B cell (primary cell): ENCODE data around the gene ETV3L. TPM values are rescaled to one million over a fixed set of nuclear protein-coding genes. Genes with fewer than 3 reads are reported as not detected.

Experiments used
- ATAC-seq: fragments of 200-7000 bp; cut with Tn5 transposase; one replicate; pipeline ENCODE4 v1.10.0; 2021; ENCODE audit warnings: low read depth, mild to moderate bottlenecking, moderate number of reproducible peaks, moderate library complexity
- CTCF ChIA-PET: fragments of 350-600 bp; sonication (Branson Sonifier 250); formaldehyde crosslinking; loops from one replicate; lab custom pipeline; 2021; ENCODE audit warnings: antibody characterized with exemption, inconsistent platforms; lab: Charles Lee
- POLR2A ChIA-PET: fragments of 350-600 bp; sonication (Branson Sonifier 250); formaldehyde crosslinking; loops from one replicate; lab custom pipeline; 2021; ENCODE audit warnings: antibody characterized with exemption; lab: Charles Lee
- DNase-seq: peaks from one replicate; pipeline ENCODE4 v3.0.0; 2013
- H2AFZ ChIP-seq: 2 replicates; pipeline ENCODE4 v1.6.1; 2012; ENCODE audit warnings: mild to moderate bottlenecking, low read depth, low read length; ENCODE audit not compliant: insufficient read depth, poor library complexity, severe bottlenecking
- H3K27ac ChIP-seq, 2 donors: 1 replicate in 1 of 2; 2 replicates in 1 of 2; pipeline ENCODE4 v1.5.1; 2012 to 2013; ENCODE audit warnings: low read length in 2 of 2, mild to moderate bottlenecking in 2 of 2, moderate library complexity in 1 of 2
- H3K27me3 ChIP-seq, 4 experiments: fragments of 200-600 bp in 1 of 4; sonication (generic) in 1 of 4; replicated peaks in 1 of 4; 1 replicate in 2 of 4; 2 replicates in 2 of 4; pipeline versions ENCODE4 v1.6.1 to v1.7.0; 2013 to 2016; ENCODE audit warnings: low read length in 3 of 4, mild to moderate bottlenecking in 2 of 4, mixed read lengths in 1 of 4, moderate library complexity in 1 of 4; ENCODE audit not compliant: insufficient read depth in 4 of 4, control insufficient read depth in 3 of 4; ENCODE audit errors: control extremely low read depth in 1 of 4
- H3K36me3 ChIP-seq, 2 experiments: replicated peaks in 1 of 2; 1 replicate in 1 of 2; 2 replicates in 1 of 2; pipeline versions ENCODE4 v1.6.1 to v1.7.1; 2013; ENCODE audit warnings: low read length in 1 of 2; ENCODE audit not compliant: insufficient read depth in 2 of 2, control insufficient read depth in 1 of 2; ENCODE audit errors: control extremely low read depth in 1 of 2, extremely low read depth in 1 of 2
- H3K4me1 ChIP-seq, 2 donors: fragments of 200-600 bp in 1 of 2; sonication (generic) in 1 of 2; 1 replicate in 1 of 2; 2 replicates in 1 of 2; pipeline versions ENCODE4 v1.5.1 to v1.6.1; 2013 to 2017; ENCODE audit warnings: low read length in 2 of 2; ENCODE audit not compliant: control insufficient read depth in 2 of 2, insufficient read depth in 2 of 2
- H3K4me2 ChIP-seq: replicated peaks from 2 replicates; pipeline ENCODE3; 2012; ENCODE audit warnings: mild to moderate bottlenecking, low read depth, low read length; ENCODE audit not compliant: poor library complexity, severe bottlenecking
- H3K4me3 ChIP-seq, 5 experiments: fragments of 200-600 bp in 1 of 5; sonication (generic) in 1 of 5; 1 replicate in 3 of 5; 2 replicates in 2 of 5; pipeline versions ENCODE4 v1.5.1 to v1.7.0; 2011 to 2016; ENCODE audit warnings: low read length in 4 of 5, mild to moderate bottlenecking in 4 of 5, low read depth in 2 of 5, control low read depth in 1 of 5, moderate library complexity in 1 of 5; ENCODE audit not compliant: insufficient read depth in 1 of 5; ENCODE audit errors: control extremely low read depth in 1 of 5, extremely low read depth in 1 of 5
- H3K79me2 ChIP-seq: fragments of 200-600 bp; sonication (generic); one replicate; pipeline ENCODE4 v1.6.0; 2016; ENCODE audit warnings: low read length; ENCODE audit not compliant: control insufficient read depth, insufficient read depth
- H3K9ac ChIP-seq: fragments of 200-600 bp; sonication (generic); 2 replicates; pipeline ENCODE4 v1.6.1; 2017; ENCODE audit warnings: mild to moderate bottlenecking, low read length, moderate library complexity
- H3K9me3 ChIP-seq, 3 donors: one replicate each; pipeline versions ENCODE4 v1.6.1 to v1.7.1; 2013; ENCODE audit warnings: low read length in 2 of 3; ENCODE audit not compliant: control insufficient read depth in 2 of 3, insufficient read depth in 1 of 3; ENCODE audit errors: control extremely low read depth in 1 of 3
- H4K20me1 ChIP-seq: 2 replicates; pipeline ENCODE4 v1.6.0; 2012; ENCODE audit warnings: mild to moderate bottlenecking, low read length; ENCODE audit not compliant: insufficient read depth, control insufficient read depth, poor library complexity, severe bottlenecking
- H3K27ac Mint-ChIP-seq: one replicate; pipeline ENCODE4 v1.8.0; 2021; ENCODE audit warnings: mixed read lengths
- H3K27me3 Mint-ChIP-seq: one replicate; pipeline ENCODE4 v1.8.0; 2021; ENCODE audit warnings: mixed read lengths
- H3K4me1 Mint-ChIP-seq: one replicate; pipeline ENCODE4 v1.8.0; 2021; ENCODE audit warnings: mixed read lengths
- H3K4me3 Mint-ChIP-seq: one replicate; pipeline ENCODE4 v1.8.0; 2021; ENCODE audit warnings: mixed read lengths
- H3K9me3 Mint-ChIP-seq: one replicate; pipeline ENCODE4 v1.8.0; 2022; ENCODE audit warnings: mixed read lengths; ENCODE audit not compliant: insufficient read depth
- EZH2 ChIP-seq: IDR thresholded peaks from 2 replicates; pipeline ENCODE4 v1.6.1; 2012; ENCODE audit warnings: borderline replicate concordance, low read depth, mild to moderate bottlenecking, moderate library complexity, low read length; ENCODE audit not compliant: insufficient read depth, poor library complexity, severe bottlenecking
- WGBS: methylation state at CpG from one replicate; pipeline ENCODE4 v1.1.5; 2013; ENCODE audit warnings: missing lambda C conversion rate; ENCODE audit not compliant: insufficient coverage; 5-methylcytosine and 5-hydroxymethylcytosine counted together
- intact Hi-C: fragments of 100-400 bp; cut with micrococcal nuclease; formaldehyde crosslinking; loops from one replicate; pipeline ENCODE4 v1.10.0; 2022
- polyA plus RNA-seq: library from polyadenylated mRNA; depleted of rRNA; stranded (reverse); fragments of >200 nt; gene quantifications from 2 replicates; pipeline ENCODE4 v1.2.3, GENCODE V29; 2012
- total RNA-seq, 2 donors: library from RNA; stranded (reverse); fragments of 120-200 nt in 1 of 2; gene quantifications; 1 replicate in 1 of 2; 2 replicates in 1 of 2; pipeline versions ENCODE4 v1.2.3 to v1.2.4, GENCODE V29; 2013 to 2022
- TF ChIP-seq, protein P1 (sequence below): fragments of 200-600 bp; IDR thresholded peaks from one replicate; pipeline ENCODE4 v1.8.0; 2022; ENCODE audit warnings: antibody characterized with exemption, mild to moderate bottlenecking

The ETV3L gene
- total and polyA plus RNA-seq, 2 donors (not counting 1 experiment from before 2014, with no cell fraction given): not detected

DNA sequence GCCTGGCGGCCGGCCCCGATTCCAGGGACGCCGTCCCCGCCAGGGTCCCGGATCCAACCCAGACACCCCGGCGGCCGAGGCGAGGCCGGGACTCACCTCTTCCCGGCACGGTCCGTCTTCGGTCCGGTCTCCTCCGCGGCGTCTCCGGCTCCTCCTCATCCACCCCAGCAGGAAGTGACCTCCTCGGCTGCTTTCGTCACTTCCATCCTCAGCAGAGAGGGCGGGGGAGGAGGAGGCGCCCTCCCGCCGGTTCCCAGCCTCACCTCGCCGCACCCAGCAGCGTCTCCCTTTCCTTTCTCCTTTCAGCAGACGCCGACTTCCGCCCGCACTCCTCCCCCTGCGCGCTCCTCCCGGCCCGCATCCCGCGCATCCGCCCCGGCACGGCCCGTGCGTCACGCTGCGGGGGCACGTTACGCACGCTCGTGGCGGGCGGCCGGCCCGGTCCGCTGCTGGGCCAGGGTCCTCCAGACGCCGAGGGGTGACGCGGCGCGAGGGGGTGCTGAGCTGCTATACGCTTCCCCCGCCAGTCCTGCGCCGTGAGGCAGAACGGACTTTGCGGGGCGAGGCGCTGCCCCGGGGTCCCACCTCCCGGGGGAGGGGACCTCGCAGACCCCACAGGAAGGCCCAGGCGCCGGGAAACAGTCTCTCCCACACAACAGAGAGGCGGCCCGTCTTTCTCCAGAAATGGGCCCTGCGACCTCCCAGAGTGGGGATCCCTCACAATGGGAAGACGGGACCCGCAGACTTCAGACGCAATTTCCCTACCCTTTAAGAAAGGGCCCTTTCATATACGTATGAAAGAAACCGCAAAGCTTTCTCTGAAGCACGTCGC, 38.8 kb upstream of the ETV3L start, which contains the start of gene ETV3:
TSS of gene ETV3 (minus strand) at position 176 of the 832 bp plus-strand sequence. CDS start 2,043 bp downstream, outside the sequence.
- Mint-ChIP-seq H3K4me1 (peaks cover 40% of the 10 kb centered on the region), H3K27me3 (no peaks in the 10 kb centered on the region), H3K27ac (peak within 1 kb of the TSS; percentile 97), H3K9me3 (no peaks in the 10 kb centered on the region), H3K4me3 (peak within 1 kb of the TSS; percentile 96)
- H3K9ac ChIP-seq: peak within 1 kb of the TSS; percentile 88
- peaks cover 20 to 26% of the 10 kb centered on the region in 2 donors for H3K4me1 ChIP-seq
- H3K4me2 ChIP-seq: peak within 1 kb of the TSS; percentile 96
- under 1% methylated on average over 84 of the region's 85 CpGs for WGBS
- H3K27me3 ChIP-seq: no peaks in the 10 kb centered on the region
- DNase-seq (peak; percentile 90), ATAC-seq (peak; percentile 88)
- peaks cover 28% of the 10 kb centered on the region for H4K20me1 ChIP-seq
- peak within 1 kb of the TSS; percentile 86 to 94 (median 93) for H3K4me3 ChIP-seq
- peaks cover 14 to 28% of the 10 kb centered on the region in 2 experiments for H3K36me3 ChIP-seq
- CTCF ChIA-PET: interaction anchor here (1.0 to 2.2 kb wide), 5 partner anchors 9 to 48 kb away, joined by 3 to 9 read pairs (median 5); no protein-coding TSS in a partner anchor
- no peaks in the 10 kb centered on the region for H3K9me3 ChIP-seq
- POLR2A ChIA-PET: interaction anchor here (0.8 kb wide), 1 partner anchor 17 kb away, joined by 6 read pairs; no protein-coding TSS in a partner anchor
- H3K27ac ChIP-seq: peak within 1 kb of the TSS; percentile 93 to 95
- intact Hi-C loops: no loop called here
- TF ChIP-seq EZH2: no peak
- TF ChIP-seq, protein P1, sequence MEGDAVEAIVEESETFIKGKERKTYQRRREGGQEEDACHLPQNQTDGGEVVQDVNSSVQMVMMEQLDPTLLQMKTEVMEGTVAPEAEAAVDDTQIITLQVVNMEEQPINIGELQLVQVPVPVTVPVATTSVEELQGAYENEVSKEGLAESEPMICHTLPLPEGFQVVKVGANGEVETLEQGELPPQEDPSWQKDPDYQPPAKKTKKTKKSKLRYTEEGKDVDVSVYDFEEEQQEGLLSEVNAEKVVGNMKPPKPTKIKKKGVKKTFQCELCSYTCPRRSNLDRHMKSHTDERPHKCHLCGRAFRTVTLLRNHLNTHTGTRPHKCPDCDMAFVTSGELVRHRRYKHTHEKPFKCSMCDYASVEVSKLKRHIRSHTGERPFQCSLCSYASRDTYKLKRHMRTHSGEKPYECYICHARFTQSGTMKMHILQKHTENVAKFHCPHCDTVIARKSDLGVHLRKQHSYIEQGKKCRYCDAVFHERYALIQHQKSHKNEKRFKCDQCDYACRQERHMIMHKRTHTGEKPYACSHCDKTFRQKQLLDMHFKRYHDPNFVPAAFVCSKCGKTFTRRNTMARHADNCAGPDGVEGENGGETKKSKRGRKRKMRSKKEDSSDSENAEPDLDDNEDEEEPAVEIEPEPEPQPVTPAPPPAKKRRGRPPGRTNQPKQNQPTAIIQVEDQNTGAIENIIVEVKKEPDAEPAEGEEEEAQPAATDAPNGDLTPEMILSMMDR: no peak
- H3K79me2 ChIP-seq: peaks cover 31% of the 10 kb centered on the region
- H2AFZ ChIP-seq: peak within 1 kb of the TSS; percentile 86
